WTC11 (cell line): ENCODE results near the gene EFEMP2. TPM values are rescaled to one million over a fixed set of nuclear protein-coding genes. Genes with fewer than 3 reads are reported as not detected.

ENCODE experiments used
- ATAC-seq: fragments of 200-7000 bp; cut with Tn5 transposase; 2 replicates; pipeline ENCODE4 v1.10.0; 2021; ENCODE audit warnings: mild to moderate bottlenecking, moderate library complexity
- CTCF ChIA-PET: fragments of 300-600 bp; sonication (Branson Sonifier 250); formaldehyde crosslinking; loops from one replicate; lab custom pipeline; 2021; ENCODE audit warnings: antibody characterized with exemption; lab: Charles Lee
- POLR2A ChIA-PET: fragments of 350-600 bp; sonication (Branson Sonifier 250); formaldehyde crosslinking; loops from one replicate; lab custom pipeline; 2021; ENCODE audit warnings: antibody characterized with exemption; lab: Charles Lee
- DNase-seq: peaks from one replicate; pipeline ENCODE4 v3.0.0; 2021; ENCODE audit warnings: low spot score
- H3K27ac Mint-ChIP-seq: 2 replicates; pipeline ENCODE4 v1.8.0; 2021; ENCODE audit warnings: mixed read lengths
- H3K27me3 Mint-ChIP-seq: 2 replicates; pipeline ENCODE4 v1.8.0; 2021; ENCODE audit warnings: low read depth, mild to moderate bottlenecking, moderate library complexity, mixed read lengths
- H3K36me3 Mint-ChIP-seq: 2 replicates; pipeline ENCODE4 v1.8.0; 2021; ENCODE audit warnings: mixed read lengths
- H3K4me1 Mint-ChIP-seq: 2 replicates; pipeline ENCODE4 v1.8.0; 2022; ENCODE audit warnings: mixed read lengths
- H3K4me3 Mint-ChIP-seq: 2 replicates; pipeline ENCODE4 v1.8.0; 2021; ENCODE audit warnings: mild to moderate bottlenecking, moderate library complexity, mixed read lengths
- H3K9me3 Mint-ChIP-seq: 2 replicates; pipeline ENCODE4 v1.8.0; 2021; ENCODE audit warnings: mixed read lengths
- ETV6 ChIP-seq: sonication (generic); formaldehyde crosslinking; IDR thresholded peaks from 2 replicates; pipeline ENCODE4 v1.8.1; 2022; ENCODE audit warnings: mild to moderate bottlenecking, missing genetic modification reagents
- FOXP1 ChIP-seq: sonication (generic); formaldehyde crosslinking; IDR thresholded peaks from 2 replicates; pipeline ENCODE4 v1.8.0; 2022; ENCODE audit warnings: missing genetic modification reagents, mild to moderate bottlenecking, moderate library complexity, borderline replicate concordance
- GABPB1 ChIP-seq: sonication (generic); formaldehyde crosslinking; IDR thresholded peaks from 2 replicates; pipeline ENCODE4 v1.8.1; 2023; ENCODE audit warnings: mild to moderate bottlenecking, missing genetic modification reagents
- NR1H2 ChIP-seq: sonication (generic); formaldehyde crosslinking; IDR thresholded peaks from 2 replicates; pipeline ENCODE4 v1.9.0; 2021; ENCODE audit warnings: mild to moderate bottlenecking, moderate library complexity, missing genetic modification reagents
- TCF7 ChIP-seq: sonication (generic); formaldehyde crosslinking; IDR thresholded peaks from 2 replicates; pipeline ENCODE4 v1.8.0; 2022; ENCODE audit warnings: mild to moderate bottlenecking, low read depth, missing genetic modification reagents, moderate library complexity
- TEAD1 ChIP-seq: sonication (generic); formaldehyde crosslinking; IDR thresholded peaks from 2 replicates; pipeline ENCODE4 v1.8.0; 2022; ENCODE audit warnings: mild to moderate bottlenecking, missing genetic modification reagents
- TEAD4 ChIP-seq: sonication (generic); formaldehyde crosslinking; IDR thresholded peaks from 2 replicates; pipeline ENCODE4 v1.8.0; 2022; ENCODE audit warnings: mild to moderate bottlenecking, missing genetic modification reagents
- ZBTB21 ChIP-seq: sonication (generic); formaldehyde crosslinking; IDR thresholded peaks from 2 replicates; pipeline ENCODE4 v1.8.1; 2023; ENCODE audit warnings: mild to moderate bottlenecking, missing genetic modification reagents, borderline replicate concordance
- ZNF423 ChIP-seq: fragments of 250-450 bp; sonication (Bioruptor Pico); IDR thresholded peaks from 2 replicates; pipeline ENCODE4 v2.1.2; 2022; ENCODE audit warnings: mild to moderate bottlenecking, moderate library complexity
- ZNF671 ChIP-seq: fragments of 250-450 bp; sonication (Bioruptor Pico); IDR thresholded peaks from 2 replicates; pipeline ENCODE4 v1.8.0; 2021; ENCODE audit warnings: mild to moderate bottlenecking
- total RNA-seq: library from RNA; stranded (reverse); gene quantifications from 3 replicates; pipeline ENCODE4 v1.2.3, GENCODE V29; 2021
- TF ChIP-seq, protein P1 (sequence below): sonication (generic); formaldehyde crosslinking; IDR thresholded peaks from 2 replicates; pipeline ENCODE4 v1.8.1; 2022; ENCODE audit warnings: mild to moderate bottlenecking, missing genetic modification reagents, moderate library complexity, borderline replicate concordance
- TF ChIP-seq, protein P2 (sequence below): sonication (generic); formaldehyde crosslinking; IDR thresholded peaks from 2 replicates; pipeline ENCODE4 v1.8.0; 2023; ENCODE audit warnings: missing genetic modification reagents
- TF ChIP-seq, protein P3 (sequence below): sonication (generic); formaldehyde crosslinking; IDR thresholded peaks from 2 replicates; pipeline ENCODE4 v1.8.1; 2022; ENCODE audit warnings: low read depth, mild to moderate bottlenecking, moderate library complexity, missing genetic modification reagents, borderline replicate concordance
- TF ChIP-seq, protein P4 (sequence below): sonication (generic); formaldehyde crosslinking; IDR thresholded peaks from 2 replicates; pipeline ENCODE4 v1.8.0; 2022; ENCODE audit warnings: mild to moderate bottlenecking, missing genetic modification reagents
- TF ChIP-seq, protein P5 (sequence below): fragments of 250-450 bp; sonication (Bioruptor Pico); IDR thresholded peaks from 2 replicates; pipeline ENCODE4 v1.8.0; 2021; ENCODE audit warnings: mild to moderate bottlenecking
- TF ChIP-seq, protein P6 (sequence below): sonication (generic); formaldehyde crosslinking; IDR thresholded peaks from 2 replicates; pipeline ENCODE4 v1.8.0; 2022; ENCODE audit warnings: missing genetic modification reagents

Gene EFEMP2
- total RNA-seq, 1 experiment from 2014 or later, result 14.2 TPM

DNA sequence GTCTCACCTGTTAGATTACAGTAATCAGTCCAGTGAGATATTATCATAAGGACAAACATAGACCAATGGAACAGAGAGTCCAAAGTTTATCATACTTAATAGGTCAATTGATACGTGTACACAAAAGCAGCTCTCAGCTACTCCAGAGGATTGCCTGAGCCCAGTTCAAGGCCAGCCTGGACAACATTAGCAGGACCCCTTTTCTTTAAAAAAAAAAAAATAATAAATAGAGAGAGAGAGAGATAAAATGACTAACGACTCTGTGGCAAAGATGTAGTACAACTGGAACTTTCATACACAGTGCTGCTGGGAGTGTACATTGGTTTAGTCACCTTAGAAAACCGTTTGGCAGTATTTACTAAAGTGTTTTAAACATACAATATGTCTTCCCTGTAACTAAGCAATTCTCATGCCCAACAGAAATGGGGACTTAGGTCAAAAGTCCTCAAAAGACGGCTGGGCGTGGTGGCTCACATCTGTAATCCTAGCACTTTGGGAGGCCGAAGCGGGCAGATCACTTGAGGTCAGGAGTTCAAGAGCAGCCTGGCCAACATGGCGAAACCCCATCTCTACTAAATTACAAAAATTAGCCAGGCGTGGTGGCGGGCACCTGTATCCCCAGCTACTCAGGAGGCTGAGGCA lies 28.2 kb downstream of the EFEMP2 start:
- no peak for ATAC-seq
- Mint-ChIP-seq H3K4me3 (no peak overlapping the region), H3K4me1 (peaks cover 3% of the 10 kb centered on the region), H3K27ac (no peak overlapping the region), H3K9me3 (no peaks in the 10 kb centered on the region), H3K36me3 (no peaks in the 10 kb centered on the region)
- DNase-seq, result no peak
- CTCF ChIA-PET, result interaction anchor here (1.2 to 2.2 kb wide), 2 partner anchors 40 to 65 kb away, joined by 6 read pairs; no protein-coding TSS in a partner anchor
- TF ChIP-seq ZNF423 (CRISPR knock-in tag), result no peak
- TF ChIP-seq NR1H2, result no peak
- no peak for TF ChIP-seq TEAD4 (CRISPR knock-in tag)
- TF ChIP-seq, protein P1, sequence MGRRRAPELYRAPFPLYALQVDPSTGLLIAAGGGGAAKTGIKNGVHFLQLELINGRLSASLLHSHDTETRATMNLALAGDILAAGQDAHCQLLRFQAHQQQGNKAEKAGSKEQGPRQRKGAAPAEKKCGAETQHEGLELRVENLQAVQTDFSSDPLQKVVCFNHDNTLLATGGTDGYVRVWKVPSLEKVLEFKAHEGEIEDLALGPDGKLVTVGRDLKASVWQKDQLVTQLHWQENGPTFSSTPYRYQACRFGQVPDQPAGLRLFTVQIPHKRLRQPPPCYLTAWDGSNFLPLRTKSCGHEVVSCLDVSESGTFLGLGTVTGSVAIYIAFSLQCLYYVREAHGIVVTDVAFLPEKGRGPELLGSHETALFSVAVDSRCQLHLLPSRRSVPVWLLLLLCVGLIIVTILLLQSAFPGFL, result no peak
- no peak for TF ChIP-seq ETV6 (CRISPR knock-in tag)
- TF ChIP-seq, protein P2, sequence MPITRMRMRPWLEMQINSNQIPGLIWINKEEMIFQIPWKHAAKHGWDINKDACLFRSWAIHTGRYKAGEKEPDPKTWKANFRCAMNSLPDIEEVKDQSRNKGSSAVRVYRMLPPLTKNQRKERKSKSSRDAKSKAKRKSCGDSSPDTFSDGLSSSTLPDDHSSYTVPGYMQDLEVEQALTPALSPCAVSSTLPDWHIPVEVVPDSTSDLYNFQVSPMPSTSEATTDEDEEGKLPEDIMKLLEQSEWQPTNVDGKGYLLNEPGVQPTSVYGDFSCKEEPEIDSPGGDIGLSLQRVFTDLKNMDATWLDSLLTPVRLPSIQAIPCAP (CRISPR knock-in tag), result no peak
- TF ChIP-seq ZNF671 (CRISPR knock-in tag), result no peak
- TF ChIP-seq, protein P3, sequence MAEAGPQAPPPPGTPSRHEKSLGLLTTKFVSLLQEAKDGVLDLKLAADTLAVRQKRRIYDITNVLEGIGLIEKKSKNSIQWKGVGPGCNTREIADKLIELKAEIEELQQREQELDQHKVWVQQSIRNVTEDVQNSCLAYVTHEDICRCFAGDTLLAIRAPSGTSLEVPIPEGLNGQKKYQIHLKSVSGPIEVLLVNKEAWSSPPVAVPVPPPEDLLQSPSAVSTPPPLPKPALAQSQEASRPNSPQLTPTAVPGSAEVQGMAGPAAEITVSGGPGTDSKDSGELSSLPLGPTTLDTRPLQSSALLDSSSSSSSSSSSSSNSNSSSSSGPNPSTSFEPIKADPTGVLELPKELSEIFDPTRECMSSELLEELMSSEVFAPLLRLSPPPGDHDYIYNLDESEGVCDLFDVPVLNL (CRISPR knock-in tag), result no peak
- TF ChIP-seq FOXP1 (CRISPR knock-in tag), result no peak
- TF ChIP-seq, protein P4, sequence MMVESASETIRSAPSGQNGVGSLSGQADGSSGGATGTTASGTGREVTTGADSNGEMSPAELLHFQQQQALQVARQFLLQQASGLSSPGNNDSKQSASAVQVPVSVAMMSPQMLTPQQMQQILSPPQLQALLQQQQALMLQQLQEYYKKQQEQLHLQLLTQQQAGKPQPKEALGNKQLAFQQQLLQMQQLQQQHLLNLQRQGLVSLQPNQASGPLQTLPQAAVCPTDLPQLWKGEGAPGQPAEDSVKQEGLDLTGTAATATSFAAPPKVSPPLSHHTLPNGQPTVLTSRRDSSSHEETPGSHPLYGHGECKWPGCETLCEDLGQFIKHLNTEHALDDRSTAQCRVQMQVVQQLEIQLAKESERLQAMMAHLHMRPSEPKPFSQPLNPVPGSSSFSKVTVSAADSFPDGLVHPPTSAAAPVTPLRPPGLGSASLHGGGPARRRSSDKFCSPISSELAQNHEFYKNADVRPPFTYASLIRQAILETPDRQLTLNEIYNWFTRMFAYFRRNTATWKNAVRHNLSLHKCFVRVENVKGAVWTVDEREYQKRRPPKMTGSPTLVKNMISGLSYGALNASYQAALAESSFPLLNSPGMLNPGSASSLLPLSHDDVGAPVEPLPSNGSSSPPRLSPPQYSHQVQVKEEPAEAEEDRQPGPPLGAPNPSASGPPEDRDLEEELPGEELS (CRISPR knock-in tag), result no peak
- TF ChIP-seq, protein P5, sequence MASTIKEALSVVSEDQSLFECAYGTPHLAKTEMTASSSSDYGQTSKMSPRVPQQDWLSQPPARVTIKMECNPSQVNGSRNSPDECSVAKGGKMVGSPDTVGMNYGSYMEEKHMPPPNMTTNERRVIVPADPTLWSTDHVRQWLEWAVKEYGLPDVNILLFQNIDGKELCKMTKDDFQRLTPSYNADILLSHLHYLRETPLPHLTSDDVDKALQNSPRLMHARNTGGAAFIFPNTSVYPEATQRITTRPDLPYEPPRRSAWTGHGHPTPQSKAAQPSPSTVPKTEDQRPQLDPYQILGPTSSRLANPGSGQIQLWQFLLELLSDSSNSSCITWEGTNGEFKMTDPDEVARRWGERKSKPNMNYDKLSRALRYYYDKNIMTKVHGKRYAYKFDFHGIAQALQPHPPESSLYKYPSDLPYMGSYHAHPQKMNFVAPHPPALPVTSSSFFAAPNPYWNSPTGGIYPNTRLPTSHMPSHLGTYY, result no peak
- TF ChIP-seq GABPB1, result no peak
- no peak for TF ChIP-seq ZBTB21 (CRISPR knock-in tag)
- no peak for TF ChIP-seq TCF7 (CRISPR knock-in tag)
- TF ChIP-seq, protein P6, sequence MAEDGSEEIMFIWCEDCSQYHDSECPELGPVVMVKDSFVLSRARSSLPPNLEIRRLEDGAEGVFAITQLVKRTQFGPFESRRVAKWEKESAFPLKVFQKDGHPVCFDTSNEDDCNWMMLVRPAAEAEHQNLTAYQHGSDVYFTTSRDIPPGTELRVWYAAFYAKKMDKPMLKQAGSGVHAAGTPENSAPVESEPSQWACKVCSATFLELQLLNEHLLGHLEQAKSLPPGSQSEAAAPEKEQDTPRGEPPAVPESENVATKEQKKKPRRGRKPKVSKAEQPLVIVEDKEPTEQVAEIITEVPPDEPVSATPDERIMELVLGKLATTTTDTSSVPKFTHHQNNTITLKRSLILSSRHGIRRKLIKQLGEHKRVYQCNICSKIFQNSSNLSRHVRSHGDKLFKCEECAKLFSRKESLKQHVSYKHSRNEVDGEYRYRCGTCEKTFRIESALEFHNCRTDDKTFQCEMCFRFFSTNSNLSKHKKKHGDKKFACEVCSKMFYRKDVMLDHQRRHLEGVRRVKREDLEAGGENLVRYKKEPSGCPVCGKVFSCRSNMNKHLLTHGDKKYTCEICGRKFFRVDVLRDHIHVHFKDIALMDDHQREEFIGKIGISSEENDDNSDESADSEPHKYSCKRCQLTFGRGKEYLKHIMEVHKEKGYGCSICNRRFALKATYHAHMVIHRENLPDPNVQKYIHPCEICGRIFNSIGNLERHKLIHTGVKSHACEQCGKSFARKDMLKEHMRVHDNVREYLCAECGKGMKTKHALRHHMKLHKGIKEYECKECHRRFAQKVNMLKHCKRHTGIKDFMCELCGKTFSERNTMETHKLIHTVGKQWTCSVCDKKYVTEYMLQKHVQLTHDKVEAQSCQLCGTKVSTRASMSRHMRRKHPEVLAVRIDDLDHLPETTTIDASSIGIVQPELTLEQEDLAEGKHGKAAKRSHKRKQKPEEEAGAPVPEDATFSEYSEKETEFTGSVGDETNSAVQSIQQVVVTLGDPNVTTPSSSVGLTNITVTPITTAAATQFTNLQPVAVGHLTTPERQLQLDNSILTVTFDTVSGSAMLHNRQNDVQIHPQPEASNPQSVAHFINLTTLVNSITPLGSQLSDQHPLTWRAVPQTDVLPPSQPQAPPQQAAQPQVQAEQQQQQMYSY, result no peak
- TF ChIP-seq TEAD1, result no peak
- TF ChIP-seq, all 79 proteins: peak for 0
- H3K27me3 Mint-ChIP-seq, result peaks cover 13% of the 10 kb centered on the region
- POLR2A ChIA-PET, result no interaction called here
